ENCODE data around the gene POLR3K.

DNA sequence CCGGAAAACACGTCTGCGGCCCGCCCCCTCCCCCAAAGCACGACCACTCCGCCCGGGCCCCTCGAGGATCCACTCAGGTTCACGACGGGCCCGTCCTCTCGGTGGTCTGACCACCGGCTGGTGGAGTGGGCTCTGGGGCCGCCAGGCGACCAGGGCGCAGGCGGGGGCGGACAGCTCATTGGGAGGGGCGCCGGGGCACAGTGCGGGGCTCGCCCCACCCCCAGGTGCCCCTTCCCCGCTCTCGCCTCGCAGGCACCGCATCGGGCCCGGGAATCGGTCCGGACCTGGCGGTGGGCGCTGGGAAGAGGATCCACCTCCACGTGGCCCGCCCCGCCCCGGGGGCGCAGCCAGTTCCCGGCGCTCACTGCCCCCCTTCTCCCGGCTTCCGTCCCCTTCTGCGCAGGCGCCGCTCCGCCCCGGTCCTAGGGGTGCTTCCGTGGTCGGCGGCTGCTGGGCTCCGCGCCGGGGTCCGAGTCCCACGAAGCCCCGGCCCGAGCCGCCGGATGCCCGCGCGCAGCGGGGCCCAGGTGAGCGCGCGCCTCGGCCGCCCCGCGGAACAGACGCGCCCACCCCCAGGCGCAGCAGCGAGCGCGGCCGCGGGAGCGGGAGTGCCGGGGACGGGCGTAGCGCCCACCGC lies 24.5 kb upstream of the POLR3K start, which contains the start of gene MPG:
- TF ChIP-seq POLR2A (IDR thresholded peaks at IDR 0.05) (peak; percentile 75 to 81), CTCF (IDR thresholded peaks at IDR 0.05) (peak in 2 of 5 experiments; percentile 38 to 44), EP300 (IDR thresholded peaks at IDR 0.05) (peak in 1 of 2 donors; percentile 79)
